Mesodermal cell (in vitro differentiated cells): ENCODE measurements around the gene RCVRN.

Experiments
- H3K27ac ChIP-seq: 2 replicates; pipeline ENCODE4 v1.7.0; 2013; ENCODE audit warnings: mild to moderate bottlenecking, low read depth, low read length, moderate library complexity; ENCODE audit not compliant: severe bottlenecking
- H3K36me3 ChIP-seq: 2 replicates; pipeline ENCODE4 v1.7.1; 2013; ENCODE audit warnings: mild to moderate bottlenecking, low read length, moderate library complexity; ENCODE audit not compliant: control insufficient read depth, insufficient read depth
- H3K4me1 ChIP-seq: one replicate; pipeline ENCODE4 v1.7.1; 2013; ENCODE audit warnings: mild to moderate bottlenecking, low read length; ENCODE audit not compliant: insufficient read depth, control insufficient read depth, poor library complexity, severe bottlenecking
- H3K4me3 ChIP-seq: 2 replicates; pipeline ENCODE4 v1.7.0; 2013; ENCODE audit warnings: low read length, control low read depth, mild to moderate bottlenecking; ENCODE audit not compliant: insufficient read depth, poor library complexity, severe bottlenecking; ENCODE audit errors: extremely low read depth
- H3K9me3 ChIP-seq: 2 replicates; pipeline ENCODE4 v1.7.1; 2013; ENCODE audit warnings: mild to moderate bottlenecking, low read length, moderate library complexity; ENCODE audit not compliant: control insufficient read depth
- WGBS, 2 experiments: methylation state at CpG; one replicate each; pipeline ENCODE4 v1.1.5; 2013; ENCODE audit warnings: missing lambda C conversion rate in 2 of 2; ENCODE audit not compliant: insufficient coverage in 2 of 2; 5-methylcytosine and 5-hydroxymethylcytosine counted together

Gene RCVRN

GRCh38 chr17:9859781-9860180 is 45.3 kb downstream of the RCVRN start:
- WGBS, 2 experiments = 90 to 97% methylated on average over 3 to 4 of the region's 5 CpGs
- H3K9me3 ChIP-seq = peaks cover 5% of the 10 kb centered on the region
- no peaks in the 10 kb centered on the region for H3K4me1 ChIP-seq
- H3K36me3 ChIP-seq = no peaks in the 10 kb centered on the region
- H3K4me3 ChIP-seq = no peak overlapping the region
- H3K27ac ChIP-seq = no peak overlapping the region

DNA sequence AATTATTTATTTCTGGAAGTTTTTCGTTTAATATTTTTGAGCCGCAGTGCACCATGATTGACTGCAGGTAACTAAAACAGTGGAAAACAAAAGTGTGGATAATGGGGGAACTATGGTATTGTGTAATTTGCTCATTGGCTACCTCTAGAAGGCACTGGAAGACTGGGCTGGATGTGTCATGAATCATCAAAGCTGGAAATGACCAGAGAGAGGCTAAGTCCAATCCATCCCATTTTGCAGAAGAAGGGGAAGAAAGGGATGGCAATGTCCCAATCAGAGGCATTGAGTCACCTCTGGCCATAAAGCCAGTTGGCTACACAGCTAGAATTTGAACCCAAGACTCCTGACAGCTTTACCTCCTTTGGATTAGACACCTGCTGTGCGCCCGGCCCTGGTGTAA is 50.0 kb downstream of the RCVRN start:
- 82% methylated on average over 4 of the region's 4 CpGs; no CpG with 5 or more reads in 1 of the 2 experiments for WGBS, 2 experiments
- no peaks in the 10 kb centered on the region for H3K36me3 ChIP-seq
- H3K27ac ChIP-seq = no peak overlapping the region
- no peaks in the 10 kb centered on the region for H3K4me1 ChIP-seq
- H3K4me3 ChIP-seq = no peak overlapping the region
- H3K9me3 ChIP-seq = peaks cover under 1% of the 10 kb centered on the region

DNA sequence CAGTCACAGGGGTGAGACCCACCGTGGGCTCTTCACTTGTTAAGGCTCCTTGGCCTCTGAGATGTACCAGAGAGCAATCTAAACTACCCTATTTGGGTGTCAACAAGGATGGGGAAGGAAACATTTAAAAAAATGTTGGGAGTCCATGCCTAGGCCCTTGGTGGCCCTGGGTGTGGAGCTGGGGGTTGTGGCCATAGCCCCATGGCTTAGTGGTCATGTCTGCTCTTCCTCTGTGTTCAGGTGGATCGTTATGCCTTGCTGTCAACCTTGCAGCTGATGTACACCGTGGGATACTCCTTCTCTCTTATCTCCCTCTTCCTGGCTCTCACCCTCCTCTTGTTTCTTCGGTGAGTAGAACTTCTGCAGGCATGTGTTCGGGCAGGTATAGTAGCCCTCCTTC is 50.8 kb downstream of the RCVRN start:
- H3K4me3 ChIP-seq = no peak overlapping the region
- no peaks in the 10 kb centered on the region for H3K4me1 ChIP-seq
- no peak overlapping the region for H3K27ac ChIP-seq
- H3K9me3 ChIP-seq = no peaks in the 10 kb centered on the region
- H3K36me3 ChIP-seq = no peaks in the 10 kb centered on the region
- 80% methylated on average over 1 of the region's 5 CpGs; no CpG with 5 or more reads in 1 of the 2 experiments for WGBS, 2 experiments

GRCh38 chr17:9850151-9850550 is 54.9 kb downstream of the RCVRN start:
- H3K4me1 ChIP-seq = no peaks in the 10 kb centered on the region
- H3K4me3 ChIP-seq = no peak overlapping the region
- H3K27ac ChIP-seq = no peak overlapping the region
- WGBS, 2 experiments = 91 to 95% methylated on average over 4 to 5 of the region's 5 CpGs
- no peaks in the 10 kb centered on the region for H3K9me3 ChIP-seq
- no peaks in the 10 kb centered on the region for H3K36me3 ChIP-seq
